ENCODE data around the gene SCFD2.

- TF ChIP-seq GATA3 (IDR thresholded peaks at IDR 0.05; ENCODE audit: low read depth, low read length) (no peak), GATA2 (IDR thresholded peaks at IDR 0.05; ENCODE audit: low read depth, low read length) (no peak)
Measured at GRCh38 chr4:52966172-52966571, 399.7 kb downstream of the SCFD2 start.

Data from SH-SY5Y (cell line).